ENCODE measurements around the gene ARVCF.

ARVCF gene

GRCh38 chr22:19961868-19962245 is 54.8 kb downstream of the ARVCF start:
- H3K4me1 ChIP-seq (ENCODE audit: control insufficient read depth, insufficient read depth, low read length) = peaks cover 25% of the 10 kb centered on the region
- H3K9me3 ChIP-seq (replicated peaks; ENCODE audit: low read length) = no peaks in the 10 kb centered on the region
- no peak overlapping the region for H3K4me3 ChIP-seq (ENCODE audit: low read length)
- no peak overlapping the region for H3K9ac ChIP-seq (ENCODE audit: low read depth, low read length)
- H3K36me3 ChIP-seq (ENCODE audit: insufficient read depth, low read length) = peaks cover 34% of the 10 kb centered on the region
- no peak overlapping the region for H3K4me2 ChIP-seq (ENCODE audit: low read length)
- no peaks in the 10 kb centered on the region for H3K27me3 ChIP-seq (ENCODE audit: control insufficient read depth, insufficient read depth, low read length)

GRCh38 chr22:19961201-19961580 is 55.4 kb downstream of the ARVCF start:
- H3K9me3 ChIP-seq (replicated peaks; ENCODE audit: low read length) = no peaks in the 10 kb centered on the region
- no peak overlapping the region for H3K4me3 ChIP-seq (ENCODE audit: low read length)
- no peak overlapping the region for H3K4me2 ChIP-seq (ENCODE audit: low read length)
- H3K36me3 ChIP-seq (ENCODE audit: insufficient read depth, low read length) = peaks cover 30% of the 10 kb centered on the region
- H3K9ac ChIP-seq (ENCODE audit: low read depth, low read length) = no peak overlapping the region
- no peaks in the 10 kb centered on the region for H3K27me3 ChIP-seq (ENCODE audit: control insufficient read depth, insufficient read depth, low read length)
- H3K4me1 ChIP-seq (ENCODE audit: control insufficient read depth, insufficient read depth, low read length) = peaks cover 25% of the 10 kb centered on the region

- Histone ChIP-seq H3K36me3 (ENCODE audit: insufficient read depth, low read length) (peaks cover 27% of the 10 kb centered on the region), H3K4me2 (ENCODE audit: low read length) (no peak overlapping the region), H3K27me3 (ENCODE audit: control insufficient read depth, insufficient read depth, low read length) (no peaks in the 10 kb centered on the region), H3K4me1 (ENCODE audit: control insufficient read depth, insufficient read depth, low read length) (peaks cover 25% of the 10 kb centered on the region), H3K9ac (ENCODE audit: low read depth, low read length) (no peak overlapping the region), H3K4me3 (ENCODE audit: low read length) (no peak overlapping the region), H3K9me3 (replicated peaks; ENCODE audit: low read length) (no peaks in the 10 kb centered on the region)
Observed at GRCh38 chr22:19960491-19961200, 56.0 kb downstream of the ARVCF start.

GRCh38 chr22:19959587-19960490 is 56.8 kb downstream of the ARVCF start:
- Histone ChIP-seq H3K4me1 (ENCODE audit: control insufficient read depth, insufficient read depth, low read length) (peaks cover 25% of the 10 kb centered on the region), H3K36me3 (ENCODE audit: insufficient read depth, low read length) (peaks cover 27% of the 10 kb centered on the region), H3K9ac (ENCODE audit: low read depth, low read length) (no peak overlapping the region), H3K4me2 (ENCODE audit: low read length) (no peak overlapping the region), H3K27me3 (ENCODE audit: control insufficient read depth, insufficient read depth, low read length) (no peaks in the 10 kb centered on the region), H3K4me3 (ENCODE audit: low read length) (no peak overlapping the region), H3K9me3 (replicated peaks; ENCODE audit: low read length) (no peaks in the 10 kb centered on the region)

- no peak overlapping the region for H3K9ac ChIP-seq (ENCODE audit: low read depth, low read length)
- H3K36me3 ChIP-seq (ENCODE audit: insufficient read depth, low read length) = peaks cover 21% of the 10 kb centered on the region
- no peak overlapping the region for H3K4me3 ChIP-seq (ENCODE audit: low read length)
- peaks cover 25% of the 10 kb centered on the region for H3K4me1 ChIP-seq (ENCODE audit: control insufficient read depth, insufficient read depth, low read length)
- H3K27me3 ChIP-seq (ENCODE audit: control insufficient read depth, insufficient read depth, low read length) = no peaks in the 10 kb centered on the region
- H3K9me3 ChIP-seq (replicated peaks; ENCODE audit: low read length) = no peaks in the 10 kb centered on the region
- H3K4me2 ChIP-seq (ENCODE audit: low read length) = no peak overlapping the region
Observed at GRCh38 chr22:19959043-19959586, 57.5 kb downstream of the ARVCF start.

GRCh38 chr22:19958083-19959042 is 58.3 kb downstream of the ARVCF start:
- no peaks in the 10 kb centered on the region for H3K27me3 ChIP-seq (ENCODE audit: control insufficient read depth, insufficient read depth, low read length)
- no peak overlapping the region for H3K4me3 ChIP-seq (ENCODE audit: low read length)
- H3K4me2 ChIP-seq (ENCODE audit: low read length) = no peak overlapping the region
- peaks cover 26% of the 10 kb centered on the region for H3K4me1 ChIP-seq (ENCODE audit: control insufficient read depth, insufficient read depth, low read length)
- H3K9ac ChIP-seq (ENCODE audit: low read depth, low read length) = no peak overlapping the region
- H3K9me3 ChIP-seq (replicated peaks; ENCODE audit: low read length) = no peaks in the 10 kb centered on the region
- peaks cover 13% of the 10 kb centered on the region for H3K36me3 ChIP-seq (ENCODE audit: insufficient read depth, low read length)

- H3K4me2 ChIP-seq (ENCODE audit: low read length) = no peak overlapping the region
- no peak overlapping the region for H3K9ac ChIP-seq (ENCODE audit: low read depth, low read length)
- H3K4me1 ChIP-seq (ENCODE audit: control insufficient read depth, insufficient read depth, low read length) = peaks cover 23% of the 10 kb centered on the region
- H3K9me3 ChIP-seq (replicated peaks; ENCODE audit: low read length) = no peaks in the 10 kb centered on the region
- no peak overlapping the region for H3K4me3 ChIP-seq (ENCODE audit: low read length)
- no peaks in the 10 kb centered on the region for H3K27me3 ChIP-seq (ENCODE audit: control insufficient read depth, insufficient read depth, low read length)
- peaks cover 12% of the 10 kb centered on the region for H3K36me3 ChIP-seq (ENCODE audit: insufficient read depth, low read length)
Observed at GRCh38 chr22:19957445-19957844, 59.2 kb downstream of the ARVCF start.

- no peaks in the 10 kb centered on the region for H3K27me3 ChIP-seq (ENCODE audit: control insufficient read depth, insufficient read depth, low read length)
- no peak overlapping the region for H3K4me3 ChIP-seq (ENCODE audit: low read length)
- H3K9me3 ChIP-seq (replicated peaks; ENCODE audit: low read length) = no peaks in the 10 kb centered on the region
- peaks cover 17% of the 10 kb centered on the region for H3K36me3 ChIP-seq (ENCODE audit: insufficient read depth, low read length)
- H3K4me2 ChIP-seq (ENCODE audit: low read length) = no peak overlapping the region
- peaks cover 15% of the 10 kb centered on the region for H3K4me1 ChIP-seq (ENCODE audit: control insufficient read depth, insufficient read depth, low read length)
- H3K9ac ChIP-seq (ENCODE audit: low read depth, low read length) = no peak overlapping the region
Observed at GRCh38 chr22:19955241-19956128, 61.1 kb downstream of the ARVCF start.

- Histone ChIP-seq H3K4me2 (ENCODE audit: low read length) (no peak overlapping the region), H3K4me3 (ENCODE audit: low read length) (no peak overlapping the region), H3K36me3 (ENCODE audit: insufficient read depth, low read length) (peaks cover 15% of the 10 kb centered on the region), H3K9me3 (replicated peaks; ENCODE audit: low read length) (no peaks in the 10 kb centered on the region), H3K27me3 (ENCODE audit: control insufficient read depth, insufficient read depth, low read length) (no peaks in the 10 kb centered on the region), H3K4me1 (ENCODE audit: control insufficient read depth, insufficient read depth, low read length) (peaks cover 33% of the 10 kb centered on the region), H3K9ac (ENCODE audit: low read depth, low read length) (no peak overlapping the region)
Observed at GRCh38 chr22:19951346-19951745, 65.3 kb downstream of the ARVCF start.

GRCh38 chr22:19948057-19948760 is 68.4 kb downstream of the ARVCF start:
- H3K36me3 ChIP-seq (ENCODE audit: insufficient read depth, low read length) = peaks cover 12% of the 10 kb centered on the region

More at GRCh38 chr22:19948057-19948760, 68.4 kb downstream of the ARVCF start:
- H3K27me3 ChIP-seq (ENCODE audit: control insufficient read depth, insufficient read depth, low read length) = no peaks in the 10 kb centered on the region
- no peaks in the 10 kb centered on the region for H3K9me3 ChIP-seq (replicated peaks; ENCODE audit: low read length)
- no peak overlapping the region for H3K4me3 ChIP-seq (ENCODE audit: low read length)
- H3K4me1 ChIP-seq (ENCODE audit: control insufficient read depth, insufficient read depth, low read length) = peaks cover 43% of the 10 kb centered on the region
- peak overlapping the region; percentile 39 for H3K9ac ChIP-seq (ENCODE audit: low read depth, low read length)
- H3K4me2 ChIP-seq (ENCODE audit: low read length) = no peak overlapping the region

Measured in skeletal muscle satellite cell (primary cell).